ENCODE measurements around the gene HLA-E. TPM values are rescaled to one million over a fixed set of nuclear protein-coding genes. Genes with fewer than 3 reads are reported as not detected.

The HLA-E gene
- total RNA-seq, 3 donors from 2014 or later = 420 to 803 (median 575) TPM

GRCh38 chr6:30446259-30446658 lies 43.0 kb upstream of the HLA-E start:
- Histone ChIP-seq H3K36me3 (no peaks in the 10 kb centered on the region), H3K27ac (no peak overlapping the region), H3K9me3 (no peaks in the 10 kb centered on the region), H3K4me3 (no peak overlapping the region), H3K27me3 (peaks cover 0 to 72% of the 10 kb centered on the region in 2 donors), H3K4me1 (no peaks in the 10 kb centered on the region)
- no peak for DNase-seq (ENCODE audit: low spot score in 2 of 2)
- no peak for TF ChIP-seq POLR2A (IDR thresholded peaks at IDR 0.05)
- no peak for TF ChIP-seq POLR2AphosphoS5 (IDR thresholded peaks at IDR 0.05)
- no peak for TF ChIP-seq CTCF (IDR thresholded peaks at IDR 0.05)
- intact Hi-C loops (cut with DNase I; ENCODE audit: low total_unique reads) = no loop called here

GRCh38 chr6:30447237-30447636 lies 42.1 kb upstream of the HLA-E start:
- Histone ChIP-seq H3K27ac (no peak overlapping the region), H3K27me3 (peaks cover 0 to 71% of the 10 kb centered on the region in 2 donors), H3K4me3 (no peak overlapping the region), H3K36me3 (no peaks in the 10 kb centered on the region), H3K4me1 (no peaks in the 10 kb centered on the region), H3K9me3 (no peaks in the 10 kb centered on the region)
- TF ChIP-seq POLR2A (IDR thresholded peaks at IDR 0.05) (no peak), CTCF (IDR thresholded peaks at IDR 0.05) (no peak), POLR2AphosphoS5 (IDR thresholded peaks at IDR 0.05) (no peak)
- intact Hi-C loops (cut with DNase I; ENCODE audit: low total_unique reads) = no loop called here
- no peak for DNase-seq (ENCODE audit: low spot score in 2 of 2)

- no peak for DNase-seq (ENCODE audit: low spot score in 2 of 2)
- Histone ChIP-seq H3K9me3 (no peaks in the 10 kb centered on the region), H3K36me3 (no peaks in the 10 kb centered on the region), H3K27ac (no peak overlapping the region), H3K4me1 (no peaks in the 10 kb centered on the region), H3K27me3 (peaks cover 0 to 68% of the 10 kb centered on the region in 2 donors), H3K4me3 (peak overlapping the region in 1 of 3 donors; percentile 25)
- TF ChIP-seq CTCF (IDR thresholded peaks at IDR 0.05) = no peak
- no peak for TF ChIP-seq POLR2A (IDR thresholded peaks at IDR 0.05)
- no peak for TF ChIP-seq POLR2AphosphoS5 (IDR thresholded peaks at IDR 0.05)
- intact Hi-C loops (cut with DNase I; ENCODE audit: low total_unique reads) = no loop called here
Measured at GRCh38 chr6:30450548-30450908, 38.8 kb upstream of the HLA-E start.

GRCh38 chr6:30450909-30451841 lies 38.1 kb upstream of the HLA-E start:
- Histone ChIP-seq H3K4me1 (no peaks in the 10 kb centered on the region), H3K9me3 (no peaks in the 10 kb centered on the region), H3K36me3 (no peaks in the 10 kb centered on the region), H3K4me3 (peak overlapping the region; percentile 6 to 25 (median 17)), H3K27ac (no peak overlapping the region), H3K27me3 (peaks cover 0 to 68% of the 10 kb centered on the region in 2 donors)
- intact Hi-C loops (cut with DNase I; ENCODE audit: low total_unique reads) = no loop called here
- no peak for TF ChIP-seq POLR2A (IDR thresholded peaks at IDR 0.05)
- TF ChIP-seq POLR2AphosphoS5 (IDR thresholded peaks at IDR 0.05) = no peak
- no peak for TF ChIP-seq CTCF (IDR thresholded peaks at IDR 0.05)
- no peak for DNase-seq (ENCODE audit: low spot score in 2 of 2)

- peaks cover 0 to 66% of the 10 kb centered on the region in 2 donors for H3K27me3 ChIP-seq
Measured at GRCh38 chr6:30452736-30453507, 36.4 kb upstream of the HLA-E start.

More at GRCh38 chr6:30452736-30453507, 36.4 kb upstream of the HLA-E start:
- no peak overlapping the region for H3K4me3 ChIP-seq
- no peak for DNase-seq (ENCODE audit: low spot score in 2 of 2)
- intact Hi-C loops (cut with DNase I; ENCODE audit: low total_unique reads) = no loop called here
- no peaks in the 10 kb centered on the region for H3K36me3 ChIP-seq
- H3K9me3 ChIP-seq = no peaks in the 10 kb centered on the region
- no peaks in the 10 kb centered on the region for H3K4me1 ChIP-seq
- TF ChIP-seq CTCF (IDR thresholded peaks at IDR 0.05) (no peak), POLR2A (IDR thresholded peaks at IDR 0.05) (no peak), POLR2AphosphoS5 (IDR thresholded peaks at IDR 0.05) (no peak)
- no peak overlapping the region for H3K27ac ChIP-seq

All from breast epithelium (tissue), 4 donors.